ENCODE measurements around the gene MORN2.

The MORN2 gene

DNA sequence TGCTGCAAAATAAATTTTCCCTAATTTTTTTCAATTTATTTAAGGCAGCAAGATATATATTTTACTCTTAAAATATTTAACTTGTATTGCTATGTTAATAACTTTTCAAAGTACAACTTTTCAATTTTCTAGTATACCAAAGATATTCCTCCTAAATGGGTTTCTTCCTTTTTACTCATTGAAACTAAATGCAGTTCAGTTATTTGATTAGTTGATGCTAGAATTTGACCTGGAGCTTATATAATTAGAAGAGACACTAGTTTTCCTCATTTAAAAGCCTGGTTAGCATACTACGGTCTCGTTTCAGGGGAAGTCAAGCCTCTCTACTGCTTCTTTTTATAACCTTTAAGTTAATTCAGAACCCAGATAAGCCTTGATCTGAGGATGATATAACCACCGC, 13.8 kb downstream of the MORN2 start, which contains the start of gene ARHGEF33:
Gene ARHGEF33 (plus strand): TSS at position 301 of the 400 bp plus-strand sequence. CDS start 29,573 bp downstream, outside the sequence.
- Histone ChIP-seq H3F3A (ENCODE audit: control insufficient read depth, insufficient read depth) (no peaks in the 10 kb centered on the region), H4K20me1 (ENCODE audit: control insufficient read depth, insufficient read depth, low read depth, low read length) (no peaks in the 10 kb centered on the region), H3K4me2 (ENCODE audit: low read length) (no peak within 1 kb of the TSS), H3K27ac (ENCODE audit: low read depth, low read length) (no peak within 1 kb of the TSS), H3K9me3 (ENCODE audit: control insufficient read depth, insufficient read depth, low read length) (no peaks in the 10 kb centered on the region), H3K4me3 (ENCODE audit: low read length) (no peak within 1 kb of the TSS), H3K9me2 (replicated peaks; ENCODE audit: control insufficient read depth, low read length) (no peaks in the 10 kb centered on the region), H3K27me3 (ENCODE audit: control insufficient read depth, low read length) (no peaks in the 10 kb centered on the region), H3K79me2 (ENCODE audit: control insufficient read depth, low read length) (no peaks in the 10 kb centered on the region), H3K4me1 (ENCODE audit: control insufficient read depth, low read length) (no peaks in the 10 kb centered on the region), H3K36me3 (ENCODE audit: control insufficient read depth, low read length) (no peaks in the 10 kb centered on the region)
- TF ChIP-seq, protein P1, sequence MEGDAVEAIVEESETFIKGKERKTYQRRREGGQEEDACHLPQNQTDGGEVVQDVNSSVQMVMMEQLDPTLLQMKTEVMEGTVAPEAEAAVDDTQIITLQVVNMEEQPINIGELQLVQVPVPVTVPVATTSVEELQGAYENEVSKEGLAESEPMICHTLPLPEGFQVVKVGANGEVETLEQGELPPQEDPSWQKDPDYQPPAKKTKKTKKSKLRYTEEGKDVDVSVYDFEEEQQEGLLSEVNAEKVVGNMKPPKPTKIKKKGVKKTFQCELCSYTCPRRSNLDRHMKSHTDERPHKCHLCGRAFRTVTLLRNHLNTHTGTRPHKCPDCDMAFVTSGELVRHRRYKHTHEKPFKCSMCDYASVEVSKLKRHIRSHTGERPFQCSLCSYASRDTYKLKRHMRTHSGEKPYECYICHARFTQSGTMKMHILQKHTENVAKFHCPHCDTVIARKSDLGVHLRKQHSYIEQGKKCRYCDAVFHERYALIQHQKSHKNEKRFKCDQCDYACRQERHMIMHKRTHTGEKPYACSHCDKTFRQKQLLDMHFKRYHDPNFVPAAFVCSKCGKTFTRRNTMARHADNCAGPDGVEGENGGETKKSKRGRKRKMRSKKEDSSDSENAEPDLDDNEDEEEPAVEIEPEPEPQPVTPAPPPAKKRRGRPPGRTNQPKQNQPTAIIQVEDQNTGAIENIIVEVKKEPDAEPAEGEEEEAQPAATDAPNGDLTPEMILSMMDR (IDR thresholded peaks at IDR 0.05; ENCODE audit: low read depth, low read length, poor library complexity, severe bottlenecking), result no peak
- no peak for TF ChIP-seq EZH2phosphoT487 (IDR thresholded peaks at IDR 0.05; ENCODE audit: borderline replicate concordance, low read length)

DNA sequence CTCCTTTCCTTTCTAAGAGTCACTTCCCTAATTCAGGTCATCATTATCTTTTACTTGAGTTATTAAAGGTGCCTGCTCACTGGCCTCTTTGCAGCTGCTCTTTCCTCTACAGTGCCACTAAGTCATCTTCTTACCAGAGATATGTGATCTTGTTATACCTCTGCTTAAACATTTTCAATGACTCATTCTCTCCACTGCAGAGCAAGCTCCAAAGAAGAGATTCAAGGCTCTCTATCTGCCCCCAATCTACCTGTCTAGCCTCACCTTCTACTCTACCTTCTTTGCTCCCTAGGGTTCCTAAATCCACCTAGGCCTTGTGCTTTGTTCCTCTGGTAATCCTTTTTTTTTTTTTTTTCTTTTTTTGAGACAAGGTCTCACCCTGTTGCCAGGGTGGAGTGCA, 17.0 kb downstream of the MORN2 start:
- Histone ChIP-seq H3K4me2 (ENCODE audit: low read length) (no peak overlapping the region), H3K36me3 (ENCODE audit: control insufficient read depth, low read length) (no peaks in the 10 kb centered on the region), H3K79me2 (ENCODE audit: control insufficient read depth, low read length) (no peaks in the 10 kb centered on the region), H4K20me1 (ENCODE audit: control insufficient read depth, insufficient read depth, low read depth, low read length) (no peaks in the 10 kb centered on the region), H3K4me1 (ENCODE audit: control insufficient read depth, low read length) (no peaks in the 10 kb centered on the region), H3F3A (ENCODE audit: control insufficient read depth, insufficient read depth) (no peaks in the 10 kb centered on the region), H3K4me3 (ENCODE audit: low read length) (no peak overlapping the region), H3K27me3 (ENCODE audit: control insufficient read depth, low read length) (peaks cover 4% of the 10 kb centered on the region; the same call in 1 of the 2 replicates), H3K27ac (ENCODE audit: low read depth, low read length) (no peak overlapping the region), H3K9me3 (ENCODE audit: control insufficient read depth, insufficient read depth, low read length) (no peaks in the 10 kb centered on the region), H3K9me2 (replicated peaks; ENCODE audit: control insufficient read depth, low read length) (no peaks in the 10 kb centered on the region)
- TF ChIP-seq, protein P1 (IDR thresholded peaks at IDR 0.05; ENCODE audit: low read depth, low read length, poor library complexity, severe bottlenecking), result no peak
- TF ChIP-seq EZH2phosphoT487 (IDR thresholded peaks at IDR 0.05; ENCODE audit: borderline replicate concordance, low read length), result no peak

DNA sequence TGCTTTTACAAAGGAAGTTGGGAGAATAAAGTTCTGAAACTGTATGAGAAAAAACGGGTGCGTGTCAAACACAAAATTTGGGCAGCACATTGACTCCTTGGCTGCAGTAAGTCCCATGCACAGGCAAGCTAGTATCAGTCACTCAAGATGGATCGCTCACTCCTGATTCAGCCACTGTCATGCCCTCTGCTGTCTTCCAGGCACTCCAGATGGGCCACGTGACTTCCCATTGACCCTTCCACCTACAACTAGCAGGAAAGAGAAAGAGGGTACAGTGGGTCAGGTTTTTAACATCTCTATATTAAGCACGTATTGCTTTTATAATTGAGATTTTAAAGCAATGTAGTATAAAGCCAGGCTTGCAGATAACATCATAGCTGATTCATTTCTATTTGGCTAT, 22.5 kb downstream of the MORN2 start:
- Histone ChIP-seq H4K20me1 (ENCODE audit: control insufficient read depth, insufficient read depth, low read depth, low read length) (no peaks in the 10 kb centered on the region), H3K4me2 (ENCODE audit: low read length) (no peak overlapping the region), H3K4me3 (ENCODE audit: low read length) (no peak overlapping the region), H3K4me1 (ENCODE audit: control insufficient read depth, low read length) (no peaks in the 10 kb centered on the region), H3K9me2 (replicated peaks; ENCODE audit: control insufficient read depth, low read length) (no peaks in the 10 kb centered on the region), H3K27ac (ENCODE audit: low read depth, low read length) (no peak overlapping the region), H3K79me2 (ENCODE audit: control insufficient read depth, low read length) (no peaks in the 10 kb centered on the region), H3K27me3 (ENCODE audit: control insufficient read depth, low read length) (peaks cover 4% of the 10 kb centered on the region; the same call in 1 of the 2 replicates), H3K9me3 (ENCODE audit: control insufficient read depth, insufficient read depth, low read length) (no peaks in the 10 kb centered on the region), H3F3A (ENCODE audit: control insufficient read depth, insufficient read depth) (no peaks in the 10 kb centered on the region), H3K36me3 (ENCODE audit: control insufficient read depth, low read length) (no peaks in the 10 kb centered on the region)
- TF ChIP-seq EZH2phosphoT487 (IDR thresholded peaks at IDR 0.05; ENCODE audit: borderline replicate concordance, low read length), result no peak
- TF ChIP-seq, protein P1 (IDR thresholded peaks at IDR 0.05; ENCODE audit: low read depth, low read length, poor library complexity, severe bottlenecking), result no peak

Measured in DOHH2 (cell line).